Fibroblast of skin of right biceps (primary cell): Measurements from ENCODE around the gene FGF8.

Experiments
- DNase-seq: peaks from one replicate; pipeline ENCODE4 v3.0.0-alpha.2; 2013

The FGF8 gene

DNA sequence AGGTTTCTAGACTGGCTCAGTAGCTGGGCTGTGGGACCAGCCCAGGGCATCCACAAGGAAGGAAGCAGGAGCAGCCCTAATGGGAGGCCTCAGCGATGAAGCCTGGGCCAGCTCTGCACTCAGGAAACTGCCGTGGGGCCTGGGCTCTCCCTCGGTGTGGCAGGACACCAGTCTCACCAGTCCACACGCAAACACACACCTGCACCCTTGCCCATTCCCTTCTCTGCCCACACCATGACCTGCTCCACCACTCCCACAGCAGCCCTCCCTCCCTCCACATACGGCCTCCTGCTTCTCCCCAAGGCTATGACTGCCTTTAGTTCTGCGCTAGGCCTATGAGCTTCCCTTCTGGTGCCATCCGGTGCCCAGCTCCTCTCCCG is 7.1 kb downstream of the FGF8 start:
- DNase-seq: no peak

GRCh38 chr10:101767966-101768790 is 7.7 kb downstream of the FGF8 start:
- no peak for DNase-seq

- DNase-seq: no peak
Measured at GRCh38 chr10:101767600-101767945, 8.3 kb downstream of the FGF8 start.

DNA sequence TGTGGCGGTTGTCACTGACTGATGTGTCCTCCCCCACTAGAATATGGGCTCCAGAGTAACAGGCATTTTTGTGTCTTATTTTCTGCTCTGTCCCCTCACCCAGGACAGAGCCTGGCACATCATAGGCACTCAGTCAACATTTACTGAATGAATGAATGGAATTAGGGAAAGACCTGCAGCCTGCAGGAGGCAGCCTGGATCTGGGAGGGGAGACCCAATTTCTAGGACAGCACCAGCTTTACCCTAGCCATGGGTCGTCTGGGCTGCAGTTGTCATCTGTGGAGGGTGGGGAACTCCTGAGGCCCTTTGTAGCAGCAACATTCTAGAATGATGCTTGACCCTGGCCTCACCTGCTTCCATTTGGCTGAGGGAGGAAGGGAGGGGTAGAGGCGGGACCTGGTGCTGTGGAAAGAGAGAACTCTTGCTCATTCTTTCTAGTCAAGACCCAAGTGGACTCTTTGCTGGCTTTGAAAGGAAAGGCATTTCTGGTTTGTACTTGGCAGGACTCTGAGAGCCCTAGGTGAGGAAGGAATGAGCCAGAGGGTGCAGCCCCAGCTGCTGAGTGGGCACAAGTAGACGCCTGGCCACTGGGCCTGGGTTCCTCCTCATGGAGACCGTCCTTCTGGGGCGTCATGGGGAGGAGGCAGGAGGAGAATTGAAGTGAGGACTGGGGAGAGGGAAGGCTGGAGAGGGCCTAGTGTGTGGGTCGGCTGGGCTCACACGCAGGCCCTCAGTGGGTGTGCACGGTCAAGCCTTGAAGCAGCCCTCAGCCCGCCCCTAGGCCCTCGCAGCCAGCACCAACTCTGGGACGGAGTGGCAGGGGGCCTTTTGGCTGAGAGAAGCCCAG is 8.9 kb downstream of the FGF8 start:
- DNase-seq: no peak

GRCh38 chr10:101766306-101766705 is 9.6 kb downstream of the FGF8 start:
- no peak for DNase-seq

DNA sequence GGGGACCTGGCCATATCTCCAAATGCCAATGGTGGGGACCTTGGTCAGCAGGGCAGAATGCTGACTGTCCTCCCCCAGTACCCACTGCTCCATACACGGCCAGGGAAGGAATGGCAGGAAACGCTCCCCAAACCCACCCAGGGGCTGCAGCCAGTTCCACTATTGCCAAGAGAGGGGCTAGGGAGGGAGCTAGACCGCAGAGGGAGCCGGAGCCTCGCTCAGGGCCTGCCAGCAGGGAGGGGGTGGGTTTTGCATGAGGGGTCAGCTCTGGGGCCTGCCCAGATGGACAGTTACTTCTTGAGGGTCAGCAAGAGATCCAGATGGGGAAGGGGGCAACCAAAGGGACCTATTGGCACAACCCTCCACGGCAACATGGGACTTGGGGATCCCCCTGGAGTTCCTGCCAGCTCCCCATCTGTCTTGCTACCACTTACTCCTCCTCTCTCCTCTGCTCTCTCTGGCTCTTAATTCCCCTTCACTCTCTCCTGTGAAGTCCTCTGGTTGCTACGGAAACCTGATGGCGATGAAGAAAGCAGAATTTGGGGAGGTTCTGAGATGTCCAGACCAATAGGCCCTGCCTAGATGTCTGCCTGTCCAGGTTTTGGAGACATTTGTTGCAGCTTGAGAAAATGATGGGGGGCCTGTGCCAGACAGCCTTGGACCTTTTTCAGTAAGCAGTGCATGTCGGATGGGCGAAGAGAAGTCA is 12.6 kb downstream of the FGF8 start:
- no peak for DNase-seq

DNA sequence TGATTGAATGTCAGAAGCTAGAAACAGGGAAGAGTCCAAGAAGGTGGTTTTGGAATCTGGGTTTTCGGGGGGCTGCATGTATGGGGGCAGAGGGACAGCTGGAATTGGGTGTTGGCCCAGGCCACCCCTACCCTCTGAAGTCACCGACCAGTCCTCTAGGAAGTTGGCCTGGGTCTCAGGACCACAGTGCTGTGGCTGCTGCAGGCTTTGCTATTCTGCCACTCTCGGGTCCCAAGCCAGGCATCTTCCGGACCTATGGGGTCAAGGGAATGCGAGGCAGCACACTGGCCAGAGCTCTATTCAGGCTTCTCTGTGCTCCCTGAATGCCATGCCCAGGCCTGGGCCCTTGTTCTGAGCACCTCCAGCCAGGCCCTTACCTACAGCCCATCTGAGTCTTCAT is 13.2 kb downstream of the FGF8 start:
- DNase-seq: no peak

DNA sequence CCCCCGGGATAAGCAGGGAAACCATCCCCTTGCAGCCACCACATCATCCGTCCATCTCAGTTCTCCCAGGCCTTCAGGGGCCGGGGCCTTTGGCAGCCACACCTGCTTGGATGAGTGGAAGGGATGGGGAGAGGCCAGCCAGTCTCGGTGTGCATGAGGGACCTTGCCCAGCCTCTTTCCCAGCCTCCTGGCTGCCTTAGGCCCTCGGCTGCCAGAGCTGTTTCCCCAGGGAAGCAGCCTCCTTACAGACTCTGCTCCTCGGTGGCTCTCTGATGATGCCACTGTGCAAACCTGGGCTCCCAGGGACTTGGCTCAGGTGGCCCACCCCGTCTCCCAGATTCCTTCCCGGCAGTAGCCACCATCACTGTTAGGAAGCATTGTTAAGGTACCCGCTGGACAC is 14.7 kb downstream of the FGF8 start:
- DNase-seq: no peak

- no peak for DNase-seq
Measured at GRCh38 chr10:101760510-101760909, 15.4 kb downstream of the FGF8 start.

GRCh38 chr10:101759309-101760247 is 16.3 kb downstream of the FGF8 start:
- no peak for DNase-seq

DNA sequence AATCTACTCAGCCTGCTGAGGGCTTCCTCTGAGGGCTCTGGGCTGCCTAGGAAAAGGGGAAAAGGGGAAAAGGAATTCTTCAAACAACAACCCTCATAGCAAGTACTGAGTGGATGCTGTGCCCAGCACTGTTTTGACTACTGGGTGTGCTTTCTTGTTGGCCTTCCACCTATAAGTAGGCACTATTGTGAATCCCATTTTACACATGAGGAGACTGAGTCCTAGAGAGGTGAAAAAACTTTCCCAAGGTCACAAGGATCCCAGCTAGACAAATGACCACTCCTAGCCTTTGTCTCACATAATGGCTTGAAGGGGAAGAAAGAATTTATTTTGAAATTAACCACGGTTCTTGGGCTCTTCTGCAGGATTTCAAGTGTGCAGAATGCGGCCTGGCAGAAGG is 17.1 kb downstream of the FGF8 start:
- DNase-seq: no peak

- DNase-seq: no peak
Measured at GRCh38 chr10:101752241-101752640, 23.7 kb downstream of the FGF8 start.

DNA sequence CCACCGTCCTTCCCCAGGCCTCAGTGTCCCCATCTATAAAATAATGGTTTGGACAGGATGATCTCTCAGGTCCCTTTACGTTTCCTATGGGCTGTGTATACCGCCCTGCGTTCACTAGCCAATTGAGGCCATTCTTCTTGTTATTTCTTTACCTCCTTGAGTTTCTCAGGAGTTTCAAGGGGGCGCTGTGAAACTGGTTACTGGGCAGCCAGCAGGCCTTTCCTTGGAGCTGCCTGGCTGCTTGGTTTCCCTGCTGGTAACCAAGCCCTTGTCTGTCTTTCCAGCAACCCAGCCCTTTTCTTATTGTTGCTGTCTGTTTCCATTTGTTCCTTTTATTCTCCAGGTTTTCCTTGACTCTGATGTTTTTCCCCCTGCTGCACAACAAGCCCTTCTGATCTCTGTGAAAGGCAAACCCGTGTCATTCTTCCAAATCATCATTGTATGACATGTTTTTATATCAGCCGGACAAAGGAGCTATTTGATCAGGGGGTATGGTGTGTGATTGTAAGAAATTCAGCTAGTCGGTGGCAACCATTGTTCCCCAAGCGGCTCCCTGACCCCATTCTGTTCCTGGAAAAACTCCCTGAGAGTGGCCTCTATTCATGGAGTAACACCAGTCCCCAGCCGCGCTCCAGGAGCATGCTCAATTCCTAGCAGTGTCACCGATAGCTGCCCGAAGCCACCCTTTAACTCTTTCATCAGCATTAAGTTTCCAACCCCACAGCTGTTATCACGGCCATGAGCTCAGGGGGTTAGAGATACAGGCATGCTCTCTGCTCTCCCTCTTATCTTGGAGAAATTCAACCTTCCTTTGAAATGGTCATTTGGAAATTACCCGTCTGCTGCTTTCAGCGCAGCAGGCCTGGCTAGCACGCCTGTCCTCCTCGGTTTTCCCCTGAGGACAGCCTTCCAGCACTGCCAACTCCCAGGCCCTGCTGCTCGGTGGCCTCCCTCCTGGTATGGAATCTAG is 26.6 kb downstream of the FGF8 start:
- DNase-seq: no peak

DNA sequence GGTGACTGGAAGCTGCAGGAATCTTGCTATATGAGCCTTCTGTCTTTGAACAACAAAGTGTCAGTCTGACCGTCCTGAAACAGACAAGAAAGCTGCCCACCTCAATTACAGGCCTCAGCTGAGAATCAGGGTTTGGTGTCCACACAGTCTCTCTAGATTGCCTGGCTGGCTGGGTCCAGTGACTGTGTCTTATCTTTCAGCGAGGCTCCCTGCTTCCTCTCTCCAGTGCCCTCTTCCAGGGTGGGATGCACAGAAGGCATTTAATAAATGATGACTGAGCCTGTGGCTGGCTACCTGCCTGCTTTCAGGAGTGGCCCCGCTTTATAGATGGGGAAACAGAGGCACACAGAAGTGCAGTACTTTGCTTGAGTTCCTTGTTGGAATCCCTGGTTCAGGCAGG is 27.4 kb downstream of the FGF8 start:
- no peak for DNase-seq

GRCh38 chr10:101745074-101745696 is 30.7 kb downstream of the FGF8 start:
- no peak for DNase-seq

- no peak for DNase-seq
Measured at GRCh38 chr10:101744267-101744666, 31.6 kb downstream of the FGF8 start.

DNA sequence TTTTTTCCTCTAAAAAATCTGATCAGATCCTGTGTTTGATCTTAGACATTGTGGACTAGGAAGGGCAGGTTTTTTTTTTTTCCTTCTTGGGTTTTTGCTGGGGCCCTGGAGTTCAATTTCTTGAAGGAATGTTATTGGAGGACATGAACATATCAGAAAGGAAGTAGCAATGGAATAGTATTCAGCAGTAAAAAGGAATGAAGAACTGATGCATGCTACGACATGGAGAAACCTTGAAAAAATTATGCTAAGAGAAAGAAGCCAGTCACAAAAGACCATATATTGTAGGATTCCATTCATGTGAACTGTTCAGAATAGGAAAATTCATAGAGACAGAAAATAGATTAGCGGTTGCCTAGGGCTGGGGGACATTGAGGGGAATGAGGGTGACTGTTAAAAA is 34.0 kb downstream of the FGF8 start:
- no peak for DNase-seq

GRCh38 chr10:101736666-101737065 is 39.2 kb downstream of the FGF8 start:
- DNase-seq: no peak

DNA sequence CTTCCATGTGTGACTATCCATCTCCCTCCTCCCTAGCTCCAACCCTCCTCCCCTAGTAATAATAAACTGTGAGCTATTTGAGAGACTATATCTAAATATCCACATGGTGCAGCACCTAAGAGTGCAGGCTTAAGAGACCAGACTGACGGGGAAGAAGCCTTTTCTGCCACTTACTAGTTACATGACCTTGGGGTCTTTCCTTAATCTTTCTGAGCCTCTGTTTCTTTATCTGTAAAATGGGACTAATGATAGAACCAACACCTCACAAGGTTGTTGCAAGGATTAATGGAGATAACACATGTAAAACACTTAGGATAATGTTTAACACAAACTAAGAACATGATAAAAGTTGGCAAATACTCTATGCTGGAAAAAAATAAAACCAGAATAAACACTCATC is 43.8 kb downstream of the FGF8 start:
- no peak for DNase-seq

- no peak for DNase-seq
Measured at GRCh38 chr10:101726115-101726387, 49.9 kb downstream of the FGF8 start.
